Lower leg skin (tissue), 3 donors: ENCODE data around the gene DGKI.

Source experiments
- CTCF ChIP-seq, 3 donors: fragments of 450-650 bp; IDR thresholded peaks; one replicate each; pipeline ENCODE4 v1.5.1; 2016; ENCODE audit warnings: antibody characterized with exemption in 3 of 3, mild to moderate bottlenecking in 3 of 3, moderate library complexity in 2 of 3
- POLR2A ChIP-seq, 2 donors: fragments of 450-650 bp; IDR thresholded peaks; one replicate each; pipeline ENCODE4 v1.6.1; 2016 to 2017; ENCODE audit warnings: antibody characterized with exemption in 2 of 2, mild to moderate bottlenecking in 1 of 2, moderate library complexity in 1 of 2

GRCh38 chr7:137696376-137696775, 150.4 kb downstream of the DGKI start:
- TF ChIP-seq POLR2A (IDR thresholded peaks at IDR 0.05) (no peak), CTCF (IDR thresholded peaks at IDR 0.05) (no peak)
